A549 (cell line): Measurements from ENCODE around the gene GIMAP8. TPM values are rescaled to one million over a fixed set of nuclear protein-coding genes. Genes with fewer than 3 reads are reported as not detected.
A peak's percentile ranks its signal among the peaks of the same experiment; 100 is the strongest.

Experiments used
- ATAC-seq, 2 experiments: fragments of 200-7000 bp in 1 of 2; fragments of >200 bp in 1 of 2; cut with Nextera tagmentation in 1 of 2; cut with Tn5 transposase in 1 of 2; 3 replicates each; pipeline versions ENCODE4 v1.8.0 to v1.9.1; 2018 to 2020; ENCODE audit warnings: mild to moderate bottlenecking in 1 of 2, moderate library complexity in 1 of 2
- CTCF ChIA-PET: fragments of 300-600 bp; sonication (Branson Sonifier 250); formaldehyde crosslinking; extraction: SDS; loops from one replicate; lab custom pipeline; 2021; ENCODE audit warnings: antibody characterized with exemption, inconsistent platforms; lab: Yijun Ruan, JAX
- POLR2A ChIA-PET: fragments of 350-600 bp; formaldehyde crosslinking; extraction: SDS; loops from one replicate; lab custom pipeline; 2021; ENCODE audit warnings: antibody characterized with exemption, inconsistent platforms; lab: Yijun Ruan, JAX
- DNase-seq, 2 experiments: peaks; one replicate each; pipeline versions ENCODE4 v3.0.0 to v3.0.0-alpha.2; 2011 to 2016; ENCODE audit warnings: low read depth in 1 of 2, low spot score in 1 of 2
- FAIRE-seq: peaks from 2 replicates; lab custom pipeline; 2011; peaks lifted over from hg19 to GRCh38; lab: Jason Lieb, UNC
- H3K27ac ChIP-seq, 2 experiments: fragments of >200 bp; sonication (Bioruptor Twin); formaldehyde crosslinking; 3 replicates each; pipeline ENCODE4 v1.5.1; 2016 to 2017
- H3K4me1 ChIP-seq: fragments of >200 bp; sonication (Bioruptor Twin); formaldehyde crosslinking; 3 replicates; pipeline ENCODE4 v1.6.1; 2016
- H3K4me2 ChIP-seq: fragments of >200 bp; sonication (Bioruptor Twin); formaldehyde crosslinking; 3 replicates; pipeline ENCODE4 v1.6.1; 2016
- H3K4me3 ChIP-seq: fragments of >200 bp; sonication (Bioruptor Twin); formaldehyde crosslinking; 3 replicates; pipeline ENCODE4 v1.5.1; 2016
- H3K9me3 ChIP-seq: fragments of >200 bp; sonication (Bioruptor Twin); formaldehyde crosslinking; 3 replicates; pipeline ENCODE4 v1.6.1; 2016
- CBX2 ChIP-seq: fragments of 200-600 bp; sonication (generic); IDR thresholded peaks from 2 replicates; pipeline ENCODE4 v1.6.1; 2016; ENCODE audit warnings: low read depth, mild to moderate bottlenecking, borderline replicate concordance
- CBX8 ChIP-seq: fragments of 200-600 bp; sonication (generic); IDR thresholded peaks from 2 replicates; pipeline ENCODE4 v1.6.1; 2016
- CEBPB ChIP-seq, 2 experiments: fragments of >200 bp in 1 of 2; sonication (Bioruptor Twin) in 1 of 2; formaldehyde crosslinking in 1 of 2; IDR thresholded peaks; 2 replicates each; pipeline ENCODE4 v1.6.1; 2012 to 2016
- CHD2 ChIP-seq: fragments of 150-350 bp; IDR thresholded peaks from 2 replicates; pipeline ENCODE4 v1.6.1; 2014; ENCODE audit warnings: low read length; ENCODE audit not compliant: partially characterized antibody
- CTCF ChIP-seq: fragments of >200 bp; sonication (Bioruptor Twin); formaldehyde crosslinking; IDR thresholded peaks from 3 replicates; pipeline ENCODE4 v1.5.1; 2016
- EHMT2 ChIP-seq: fragments of 200-600 bp; sonication (generic); IDR thresholded peaks from 2 replicates; pipeline ENCODE4 v1.6.1; 2016; ENCODE audit warnings: antibody characterized with exemption, low read depth, mild to moderate bottlenecking, moderate library complexity
- ESRRA ChIP-seq: fragments of 150-350 bp; IDR thresholded peaks from 2 replicates; pipeline ENCODE4 v1.6.1; 2014; ENCODE audit warnings: mild to moderate bottlenecking, low read length, borderline replicate concordance
- FOSL2 ChIP-seq, 2 experiments: fragments of 450-650 bp in 1 of 2; fragments of >200 bp in 1 of 2; sonication (Bioruptor Twin) in 1 of 2; formaldehyde crosslinking; IDR thresholded peaks; 2 replicates each; pipeline versions ENCODE4 v1.5.0 to v1.6.1; 2016 to 2020; ENCODE audit warnings: mild to moderate bottlenecking in 1 of 2, moderate library complexity in 1 of 2
- GATA3 ChIP-seq: IDR thresholded peaks from 2 replicates; pipeline ENCODE4 v1.6.1; 2012; ENCODE audit warnings: borderline replicate concordance
- HES2 ChIP-seq: fragments of >200 bp; sonication (Bioruptor Twin); formaldehyde crosslinking; IDR thresholded peaks from 2 replicates; pipeline ENCODE4 v1.6.1; 2016
- HEYL ChIP-seq: fragments of 250-450 bp; sonication (Bioruptor Pico); IDR thresholded peaks from 2 replicates; pipeline ENCODE4 v1.8.0; 2021; ENCODE audit warnings: mild to moderate bottlenecking, moderate library complexity
- JUN ChIP-seq, 2 experiments: fragments of >200 bp; sonication (Bioruptor Twin); formaldehyde crosslinking; IDR thresholded peaks; 2 replicates in 1 of 2; 3 replicates in 1 of 2; pipeline ENCODE4 v1.6.1; 2016 to 2017
- KDM1A ChIP-seq: fragments of 200-600 bp; sonication (generic); IDR thresholded peaks from 2 replicates; pipeline ENCODE4 v1.6.1; 2016; ENCODE audit warnings: low read depth, mild to moderate bottlenecking
- MAZ ChIP-seq: fragments of 150-350 bp; IDR thresholded peaks from 2 replicates; pipeline ENCODE4 v1.6.1; 2014; ENCODE audit warnings: antibody characterized with exemption, low read depth, low read length, borderline replicate concordance
- NPAS2 ChIP-seq: fragments of 250-450 bp; sonication (Bioruptor Pico); IDR thresholded peaks from 2 replicates; pipeline ENCODE4 v1.8.0; 2022; ENCODE audit warnings: mild to moderate bottlenecking, moderate library complexity, borderline replicate concordance
- NR3C1 ChIP-seq: fragments of >200 bp; sonication (Bioruptor Twin); formaldehyde crosslinking; IDR thresholded peaks from 3 replicates; pipeline ENCODE4 v1.6.1; 2017
- PBX3 ChIP-seq: IDR thresholded peaks from 2 replicates; pipeline ENCODE4 v1.6.1; 2012
- POLR2A ChIP-seq: IDR thresholded peaks from 2 replicates; pipeline ENCODE4 v1.6.1; 2012; ENCODE audit warnings: mild to moderate bottlenecking, low read length
- RCOR1 ChIP-seq: fragments of 150-350 bp; IDR thresholded peaks from 2 replicates; pipeline ENCODE4 v1.6.1; 2014; ENCODE audit warnings: antibody characterized with exemption, low read length, low read depth
- USF2 ChIP-seq: fragments of 450-650 bp; IDR thresholded peaks from 2 replicates; pipeline ENCODE4 v1.6.1; 2014; ENCODE audit warnings: antibody characterized with exemption
- ZC3H11A ChIP-seq: fragments of 450-650 bp; IDR thresholded peaks from 2 replicates; pipeline ENCODE4 v1.6.1; 2014; ENCODE audit warnings: antibody characterized with exemption, mild to moderate bottlenecking
- WGBS: methylation state at CpG from one replicate; pipeline ENCODE4 v1.1.6; 2017; ENCODE audit errors: missing lambda C conversion rate; 5-methylcytosine and 5-hydroxymethylcytosine counted together
- polyA plus RNA-seq, 4 experiments: library from polyadenylated mRNA; depleted of rRNA in 3 of 4; stranded (reverse); fragments of >200 nt; fragmentation: RNase III in 1 of 4; extraction: RNeasy Plus Mini Kit Qiagen cat#74134 plus additional on column Dnase treatment in 1 of 4; gene quantifications; 2 replicates in 3 of 4; 3 replicates in 1 of 4; pipeline ENCODE4 v1.2.3, GENCODE V29; 2011 to 2017
- TF ChIP-seq, protein P1 (sequence below): fragments of 250-450 bp; sonication (Bioruptor Pico); IDR thresholded peaks from 2 replicates; pipeline ENCODE4 v1.5.0; 2021; ENCODE audit warnings: mild to moderate bottlenecking, moderate library complexity, borderline replicate concordance

Gene GIMAP8
- polyA plus RNA-seq, 2 of the 4 experiments (the other 2 are of a cell fraction) = not detected

DNA sequence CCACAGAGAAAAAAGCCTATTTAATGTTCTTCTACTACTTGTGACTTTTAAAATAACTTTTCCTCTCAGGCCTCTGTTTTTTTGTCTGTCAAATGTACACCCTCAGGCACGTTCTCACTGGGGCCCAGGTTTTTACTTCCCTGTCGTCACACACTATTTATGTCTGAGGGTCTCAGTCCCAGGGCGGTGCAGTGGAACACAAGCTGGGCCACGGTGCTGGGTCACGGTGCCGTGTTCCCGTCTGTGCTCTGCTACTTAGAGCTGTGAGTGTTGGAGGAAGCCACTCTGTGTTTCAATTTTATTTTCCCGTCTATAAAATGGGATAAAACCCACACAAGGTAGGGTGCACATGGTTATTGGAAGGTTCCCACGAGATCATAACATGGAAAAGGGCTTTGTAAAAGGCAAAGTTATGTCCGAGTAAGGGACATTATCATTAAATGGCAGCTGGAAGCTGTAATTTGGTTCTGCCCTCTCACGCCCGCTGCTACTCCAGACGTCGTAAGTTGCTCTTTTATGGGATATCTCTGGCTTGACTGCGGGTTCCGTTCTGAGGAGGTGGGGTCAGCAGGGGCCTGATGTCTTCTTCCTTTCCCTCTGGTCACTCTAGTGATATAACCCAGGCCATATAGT, 46.1 kb upstream of the GIMAP8 start:
- Histone ChIP-seq H3K9me3 (no peaks in the 10 kb centered on the region), H3K4me3 (peak overlapping the region; percentile 69), H3K27ac (peak overlapping the region; percentile 92 to 97), H3K4me1 (peaks cover 46% of the 10 kb centered on the region), H3K4me2 (peak overlapping the region; percentile 94)
- no peak for FAIRE-seq
- POLR2A ChIA-PET = interaction anchor here (1.3 to 2.7 kb wide), 2 partner anchors 26 to 35 kb away, joined by 4 to 20 read pairs; partner anchors contain the start of gene REPIN1
- no peak for ATAC-seq
- CTCF ChIA-PET = interaction anchor here (1.0 to 1.6 kb wide), 5 partner anchors 11 to 46 kb away, joined by 3 to 6 read pairs (median 4); no protein-coding TSS in a partner anchor
- WGBS = 80% methylated on average over 16 of the region's 16 CpGs
- no peak for DNase-seq
- no peak for TF ChIP-seq CBX2
- TF ChIP-seq USF2 = no peak
- TF ChIP-seq FOSL2 (IDR thresholded peaks at IDR 0.05) = no peak
- no peak for TF ChIP-seq FOSL2 (CRISPR knock-in tag; IDR thresholded peaks at IDR 0.05)
- no peak for TF ChIP-seq EHMT2
- TF ChIP-seq RCOR1 = no peak
- no peak for TF ChIP-seq KDM1A
- TF ChIP-seq GATA3 = no peak
- TF ChIP-seq ESRRA = no peak
- no peak for TF ChIP-seq ZC3H11A
- no peak for TF ChIP-seq NPAS2 (CRISPR knock-in tag)
- TF ChIP-seq POLR2A = no peak
- no peak for TF ChIP-seq MAZ
- no peak for TF ChIP-seq NR3C1
- TF ChIP-seq HEYL (CRISPR knock-in tag) = no peak
- no peak for TF ChIP-seq CBX8
- TF ChIP-seq CTCF = no peak
- no peak for TF ChIP-seq JUN (IDR thresholded peaks at IDR 0.05)
- TF ChIP-seq PBX3 = no peak
- TF ChIP-seq CHD2 = no peak
- TF ChIP-seq, all 56 proteins: peak for 0

DNA sequence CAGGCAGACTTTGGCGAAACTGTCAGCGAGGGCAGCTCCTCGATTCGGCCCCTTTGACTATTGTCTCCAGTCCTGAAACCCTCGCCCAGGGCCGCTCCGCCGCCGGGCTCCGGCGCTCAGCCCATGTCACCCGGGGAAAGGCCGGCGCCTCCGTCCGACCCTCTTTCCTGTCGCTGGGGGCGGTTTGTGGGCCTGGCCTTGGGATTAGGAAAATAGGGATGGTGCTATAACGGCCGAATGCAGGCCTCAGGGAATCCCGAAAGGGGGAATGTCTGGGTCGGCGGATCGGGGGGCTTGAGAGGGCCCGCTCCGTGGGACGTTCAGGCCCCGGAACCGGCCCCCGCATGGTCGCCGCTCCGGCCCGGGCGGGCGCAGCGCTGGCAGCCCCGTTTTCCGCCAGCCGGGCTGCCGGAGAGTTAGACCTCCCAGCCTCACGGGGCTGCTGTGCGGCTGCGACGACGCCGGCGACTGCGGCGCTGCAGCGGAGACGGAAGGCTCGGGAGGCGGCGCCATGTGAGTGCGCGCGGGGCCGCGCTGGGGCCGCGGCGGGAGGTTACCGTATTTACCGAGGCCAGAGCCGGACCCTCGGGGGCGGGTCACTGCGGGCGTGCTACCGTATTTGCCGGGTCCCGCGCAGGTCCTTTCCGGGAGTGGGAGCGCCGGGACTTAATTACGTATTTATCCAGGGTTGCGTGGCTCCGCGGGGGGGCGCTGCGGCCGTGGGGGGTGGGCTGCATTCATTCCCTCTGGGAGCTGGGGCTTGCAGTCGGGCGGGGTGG, 45.4 kb upstream of the GIMAP8 start:
- peak overlapping the region; percentile 94 for H3K4me2 ChIP-seq
- 8% methylated on average over 15 of the region's 86 CpGs for WGBS
- ATAC-seq (peak; percentile 80 to 92), DNase-seq (peak; percentile 84 to 88), FAIRE-seq (no peak)
- peak overlapping the region; percentile 69 for H3K4me3 ChIP-seq
- peaks cover 39% of the 10 kb centered on the region for H3K4me1 ChIP-seq
- peak overlapping the region; percentile 92 to 97 for H3K27ac ChIP-seq
- H3K9me3 ChIP-seq = no peaks in the 10 kb centered on the region
- ChIA-PET CTCF (interaction anchor here (0.9 to 1.7 kb wide), 10 partner anchors 8 to 118 kb away, joined by 3 to 6 read pairs (median 4); no protein-coding TSS in a partner anchor), POLR2A (interaction anchor here (1.3 to 2.7 kb wide), 3 partner anchors 27 to 36 kb away, joined by 4 to 20 read pairs (median 12); partner anchors contain the start of gene REPIN1)
- TF ChIP-seq ESRRA = no peak
- TF ChIP-seq CEBPB (IDR thresholded peaks at IDR 0.05) = no peak
- TF ChIP-seq PBX3 = 0 out of 2 replicates have a peak, but pooled peaks have one; percentile 12
- no peak for TF ChIP-seq RCOR1
- TF ChIP-seq HES2 = no peak
- TF ChIP-seq MAZ = no peak
- peak; percentile 35; the same call in 2 of the 3 replicates for TF ChIP-seq CTCF
- TF ChIP-seq, protein P1, sequence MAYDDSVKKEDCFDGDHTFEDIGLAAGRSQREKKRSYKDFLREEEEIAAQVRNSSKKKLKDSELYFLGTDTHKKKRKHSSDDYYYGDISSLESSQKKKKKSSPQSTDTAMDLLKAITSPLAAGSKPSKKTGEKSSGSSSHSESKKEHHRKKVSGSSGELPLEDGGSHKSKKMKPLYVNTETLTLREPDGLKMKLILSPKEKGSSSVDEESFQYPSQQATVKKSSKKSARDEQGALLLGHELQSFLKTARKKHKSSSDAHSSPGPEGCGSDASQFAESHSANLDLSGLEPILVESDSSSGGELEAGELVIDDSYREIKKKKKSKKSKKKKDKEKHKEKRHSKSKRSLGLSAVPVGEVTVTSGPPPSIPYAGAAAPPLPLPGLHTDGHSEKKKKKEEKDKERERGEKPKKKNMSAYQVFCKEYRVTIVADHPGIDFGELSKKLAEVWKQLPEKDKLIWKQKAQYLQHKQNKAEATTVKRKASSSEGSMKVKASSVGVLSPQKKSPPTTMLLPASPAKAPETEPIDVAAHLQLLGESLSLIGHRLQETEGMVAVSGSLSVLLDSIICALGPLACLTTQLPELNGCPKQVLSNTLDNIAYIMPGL (CRISPR knock-in tag) = 0 out of 2 replicates have a peak, but pooled peaks have one; percentile 53
